HepG2 (cell line): ENCODE measurements around the gene MARCHF6. TPM values are rescaled to one million over a fixed set of nuclear protein-coding genes. Genes with fewer than 3 reads are reported as not detected.

Experiments used
- BRD4 ChIP-seq: sonication (generic); formaldehyde crosslinking; IDR thresholded peaks from 2 replicates; pipeline ENCODE4 v1.4.0; 2020; ENCODE audit warnings: missing genetic modification reagents
- CENPX ChIP-seq: sonication (generic); formaldehyde crosslinking; IDR thresholded peaks from 2 replicates; pipeline ENCODE4 v1.9.0; 2021; ENCODE audit warnings: mild to moderate bottlenecking, missing genetic modification reagents, moderate library complexity
- DNMT1 ChIP-seq: sonication (generic); formaldehyde crosslinking; IDR thresholded peaks from 2 replicates; pipeline ENCODE4 v1.5.1; 2020; ENCODE audit warnings: mild to moderate bottlenecking, missing genetic modification reagents
- DNMT3B ChIP-seq: conservative IDR thresholded peaks from 2 replicates; pipeline ENCODE4 v1.6.1; 2016; ENCODE audit warnings: missing biosample characterization, control low read depth
- FOXC1 ChIP-seq: sonication (generic); formaldehyde crosslinking; IDR thresholded peaks from 2 replicates; pipeline ENCODE4 v1.8.0; 2022; ENCODE audit warnings: mild to moderate bottlenecking, missing genetic modification reagents, borderline replicate concordance
- KAT8 ChIP-seq: IDR thresholded peaks from 2 replicates; pipeline ENCODE4 v1.6.1; 2016; ENCODE audit warnings: missing genetic modification reagents, missing compliant biosample characterization
- MED1 ChIP-seq: sonication (generic); formaldehyde crosslinking; IDR thresholded peaks from 2 replicates; pipeline ENCODE4 v1.4.0; 2020; ENCODE audit warnings: missing genetic modification reagents
- MXD4 ChIP-seq: IDR thresholded peaks from 2 replicates; pipeline ENCODE4 v1.6.1; 2016; ENCODE audit warnings: mild to moderate bottlenecking, missing biosample characterization, missing genetic modification reagents
- NCOA5 ChIP-seq: sonication (generic); formaldehyde crosslinking; IDR thresholded peaks from 2 replicates; pipeline ENCODE4 v1.4.0; 2020; ENCODE audit warnings: missing genetic modification reagents
- ONECUT2 ChIP-seq: sonication (generic); formaldehyde crosslinking; IDR thresholded peaks from 2 replicates; pipeline ENCODE4 v1.4.0; 2020; ENCODE audit warnings: missing genetic modification reagents
- RARA ChIP-seq: IDR thresholded peaks from 2 replicates; pipeline ENCODE4 v1.6.1; 2016; ENCODE audit warnings: missing genetic modification reagents, missing compliant biosample characterization
- RFXANK ChIP-seq: IDR thresholded peaks from 2 replicates; pipeline ENCODE4 v1.6.1; 2016
- RXRA ChIP-seq: sonication (generic); formaldehyde crosslinking; IDR thresholded peaks from 2 replicates; pipeline ENCODE4 v1.5.1; 2020; ENCODE audit warnings: missing genetic modification reagents
- SRSF4 ChIP-seq: fragments of 200-400 bp; formaldehyde crosslinking; IDR thresholded peaks from one replicate; pipeline ENCODE4 v1.6.1; 2018; ENCODE audit warnings: mild to moderate bottlenecking, low read depth, low read length, moderate library complexity; ENCODE audit not compliant: poor library complexity, severe bottlenecking
- TP53 ChIP-seq: sonication (generic); formaldehyde crosslinking; conservative IDR thresholded peaks from 2 replicates; pipeline ENCODE4 v1.4.0; 2020; ENCODE audit warnings: missing genetic modification reagents
- ZBTB20 ChIP-seq: sonication (generic); formaldehyde crosslinking; IDR thresholded peaks from 2 replicates; pipeline ENCODE4 v1.8.1; 2023; ENCODE audit warnings: missing genetic modification reagents, low read depth, mild to moderate bottlenecking, borderline replicate concordance
- ZBTB7A ChIP-seq: sonication (generic); formaldehyde crosslinking; IDR thresholded peaks from 2 replicates; pipeline ENCODE4 v1.8.0; 2022; ENCODE audit warnings: mild to moderate bottlenecking, missing genetic modification reagents
- ZNF253 ChIP-seq: sonication (generic); formaldehyde crosslinking; IDR thresholded peaks from 2 replicates; pipeline ENCODE4 v1.8.0; 2022; ENCODE audit warnings: mild to moderate bottlenecking, missing genetic modification reagents, borderline replicate concordance
- ZNF589 ChIP-seq: sonication (generic); formaldehyde crosslinking; conservative IDR thresholded peaks from 2 replicates; pipeline ENCODE4 v1.8.0; 2022; ENCODE audit warnings: mild to moderate bottlenecking, moderate library complexity, missing genetic modification reagents
- ZSCAN20 ChIP-seq: sonication (generic); formaldehyde crosslinking; IDR thresholded peaks from 2 replicates; pipeline ENCODE4 v1.4.0; 2020; ENCODE audit warnings: missing genetic modification reagents, mild to moderate bottlenecking, borderline replicate concordance
- polyA plus RNA-seq, 8 experiments: library from polyadenylated mRNA; depleted of rRNA in 3 of 8; stranded (reverse) in 7 of 8; unstranded in 1 of 8; fragments of >200 nt; fragmentation: Illumina TruSeq in 4 of 8; extraction: Trizol in 4 of 8; gene quantifications; 2 replicates each; pipeline versions ENCODE4 v1.2.1 to v1.2.3, GENCODE V29; 2011 to 2016; ENCODE audit warnings: low read depth in 4 of 8, missing spikeins in 1 of 8, mixed read lengths in 1 of 8; ENCODE audit not compliant: insufficient read depth in 1 of 8
- total RNA-seq, 5 experiments: library from RNA; depleted of rRNA; stranded (reverse); fragments of >200 nt; fragmentation: Illumina TruSeq; extraction: Trizol; gene quantifications; 2 replicates each; pipeline ENCODE4 v1.2.3, GENCODE V29; 2016; ENCODE audit warnings: low read depth in 1 of 5
- TF ChIP-seq, protein P1 (sequence below): sonication (generic); formaldehyde crosslinking; IDR thresholded peaks from 2 replicates; pipeline ENCODE4 v1.5.0; 2020; ENCODE audit warnings: mild to moderate bottlenecking, missing genetic modification reagents, borderline replicate concordance
- TF ChIP-seq, protein P2 (sequence below): IDR thresholded peaks from 2 replicates; pipeline ENCODE4 v1.6.1; 2016; ENCODE audit warnings: low read depth, control low read depth

Gene MARCHF6
- total and polyA plus RNA-seq, 2 of the 13 experiments (the other 11 are each of a cell fraction or from before 2014, with no cell fraction given) = 48.6 to 107 TPM

DNA sequence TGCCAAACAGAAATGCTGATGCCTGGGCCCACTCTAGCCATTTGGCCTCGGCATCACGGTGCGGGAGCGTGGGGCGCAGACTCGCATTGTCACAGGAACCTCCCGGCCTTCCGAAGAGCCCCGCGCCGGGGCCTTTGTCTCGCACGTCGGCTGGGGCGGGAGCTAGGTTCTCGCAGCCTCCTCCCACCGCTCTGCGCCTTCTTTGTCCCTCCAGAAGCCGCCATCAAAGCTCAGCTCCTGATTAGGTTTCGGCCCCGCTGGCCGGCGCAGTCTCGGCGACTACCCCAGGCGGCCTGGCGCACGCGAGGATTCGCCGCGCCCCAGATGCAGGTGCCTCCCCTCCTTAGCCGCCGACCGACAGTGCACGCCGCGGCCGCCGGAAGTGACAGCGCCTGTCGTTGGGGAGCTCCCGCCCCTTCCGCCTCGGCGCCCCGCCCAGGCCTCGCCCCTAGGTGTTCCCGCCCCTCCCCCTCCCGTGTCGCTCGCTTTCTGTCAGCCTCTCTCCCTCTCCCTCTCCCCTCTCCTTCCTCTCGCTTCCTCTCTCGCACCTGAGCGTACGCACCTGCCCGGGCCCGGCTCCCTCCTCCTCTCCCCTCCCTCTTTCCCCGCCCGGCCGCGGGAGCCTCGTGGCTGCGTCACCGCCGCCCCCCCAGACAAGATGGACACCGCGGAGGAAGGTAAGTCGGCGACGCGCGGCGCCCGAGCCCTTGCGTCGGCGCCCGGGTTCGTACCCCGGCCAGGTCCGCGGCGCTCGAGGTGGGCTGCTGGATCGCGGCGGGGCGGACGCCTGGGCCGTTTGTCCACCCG, at the start of gene MARCHF6 (continued):
- no peak; the same call in 1 of the 2 replicates for TF ChIP-seq RARA (CRISPR knock-in tag)
- no peak for TF ChIP-seq CENPX (CRISPR knock-in tag)
- 0 out of 2 replicates have a peak, but pooled peaks have one; percentile 13 for TF ChIP-seq RFXANK (CRISPR knock-in tag)
- peak; percentile 63; the same call in 1 of the 2 replicates for TF ChIP-seq RXRA (CRISPR knock-in tag)
- peak; percentile 53; the same call in 1 of the 2 replicates for TF ChIP-seq MED1
- TF ChIP-seq MXD4 (CRISPR knock-in tag) = peak; percentile 91
- peak; percentile 81 for TF ChIP-seq FOXC1 (CRISPR knock-in tag)
- peak; percentile 66; the same call in 1 of the 2 replicates for TF ChIP-seq ZBTB7A
- TF ChIP-seq ONECUT2 = no peak
- TF ChIP-seq, protein P1, sequence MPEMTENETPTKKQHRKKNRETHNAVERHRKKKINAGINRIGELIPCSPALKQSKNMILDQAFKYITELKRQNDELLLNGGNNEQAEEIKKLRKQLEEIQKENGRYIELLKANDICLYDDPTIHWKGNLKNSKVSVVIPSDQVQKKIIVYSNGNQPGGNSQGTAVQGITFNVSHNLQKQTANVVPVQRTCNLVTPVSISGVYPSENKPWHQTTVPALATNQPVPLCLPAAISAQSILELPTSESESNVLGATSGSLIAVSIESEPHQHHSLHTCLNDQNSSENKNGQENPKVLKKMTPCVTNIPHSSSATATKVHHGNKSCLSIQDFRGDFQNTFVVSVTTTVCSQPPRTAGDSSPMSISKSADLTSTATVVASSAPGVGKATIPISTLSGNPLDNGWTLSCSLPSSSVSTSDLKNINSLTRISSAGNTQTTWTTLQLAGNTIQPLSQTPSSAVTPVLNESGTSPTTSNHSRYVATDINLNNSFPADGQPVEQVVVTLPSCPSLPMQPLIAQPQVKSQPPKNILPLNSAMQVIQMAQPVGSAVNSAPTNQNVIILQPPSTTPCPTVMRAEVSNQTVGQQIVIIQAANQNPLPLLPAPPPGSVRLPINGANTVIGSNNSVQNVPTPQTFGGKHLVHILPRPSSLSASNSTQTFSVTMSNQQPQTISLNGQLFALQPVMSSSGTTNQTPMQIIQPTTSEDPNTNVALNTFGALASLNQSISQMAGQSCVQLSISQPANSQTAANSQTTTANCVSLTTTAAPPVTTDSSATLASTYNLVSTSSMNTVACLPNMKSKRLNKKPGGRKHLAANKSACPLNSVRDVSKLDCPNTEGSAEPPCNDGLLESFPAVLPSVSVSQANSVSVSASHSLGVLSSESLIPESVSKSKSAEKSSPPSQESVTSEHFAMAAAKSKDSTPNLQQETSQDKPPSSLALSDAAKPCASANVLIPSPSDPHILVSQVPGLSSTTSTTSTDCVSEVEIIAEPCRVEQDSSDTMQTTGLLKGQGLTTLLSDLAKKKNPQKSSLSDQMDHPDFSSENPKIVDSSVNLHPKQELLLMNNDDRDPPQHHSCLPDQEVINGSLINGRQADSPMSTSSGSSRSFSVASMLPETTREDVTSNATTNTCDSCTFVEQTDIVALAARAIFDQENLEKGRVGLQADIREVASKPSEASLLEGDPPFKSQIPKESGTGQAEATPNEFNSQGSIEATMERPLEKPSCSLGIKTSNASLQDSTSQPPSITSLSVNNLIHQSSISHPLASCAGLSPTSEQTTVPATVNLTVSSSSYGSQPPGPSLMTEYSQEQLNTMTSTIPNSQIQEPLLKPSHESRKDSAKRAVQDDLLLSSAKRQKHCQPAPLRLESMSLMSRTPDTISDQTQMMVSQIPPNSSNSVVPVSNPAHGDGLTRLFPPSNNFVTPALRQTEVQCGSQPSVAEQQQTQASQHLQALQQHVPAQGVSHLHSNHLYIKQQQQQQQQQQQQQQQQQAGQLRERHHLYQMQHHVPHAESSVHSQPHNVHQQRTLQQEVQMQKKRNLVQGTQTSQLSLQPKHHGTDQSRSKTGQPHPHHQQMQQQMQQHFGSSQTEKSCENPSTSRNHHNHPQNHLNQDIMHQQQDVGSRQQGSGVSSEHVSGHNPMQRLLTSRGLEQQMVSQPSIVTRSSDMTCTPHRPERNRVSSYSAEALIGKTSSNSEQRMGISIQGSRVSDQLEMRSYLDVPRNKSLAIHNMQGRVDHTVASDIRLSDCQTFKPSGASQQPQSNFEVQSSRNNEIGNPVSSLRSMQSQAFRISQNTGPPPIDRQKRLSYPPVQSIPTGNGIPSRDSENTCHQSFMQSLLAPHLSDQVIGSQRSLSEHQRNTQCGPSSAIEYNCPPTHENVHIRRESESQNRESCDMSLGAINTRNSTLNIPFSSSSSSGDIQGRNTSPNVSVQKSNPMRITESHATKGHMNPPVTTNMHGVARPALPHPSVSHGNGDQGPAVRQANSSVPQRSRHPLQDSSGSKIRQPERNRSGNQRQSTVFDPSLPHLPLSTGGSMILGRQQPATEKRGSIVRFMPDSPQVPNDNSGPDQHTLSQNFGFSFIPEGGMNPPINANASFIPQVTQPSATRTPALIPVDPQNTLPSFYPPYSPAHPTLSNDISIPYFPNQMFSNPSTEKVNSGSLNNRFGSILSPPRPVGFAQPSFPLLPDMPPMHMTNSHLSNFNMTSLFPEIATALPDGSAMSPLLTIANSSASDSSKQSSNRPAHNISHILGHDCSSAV = no peak
- no peak for TF ChIP-seq SRSF4
- 0 out of 2 replicates have a peak, but pooled peaks have one; percentile 33 for TF ChIP-seq TP53 (CRISPR knock-in tag)
- TF ChIP-seq DNMT1 (CRISPR knock-in tag) = no peak
- TF ChIP-seq, protein P2, sequence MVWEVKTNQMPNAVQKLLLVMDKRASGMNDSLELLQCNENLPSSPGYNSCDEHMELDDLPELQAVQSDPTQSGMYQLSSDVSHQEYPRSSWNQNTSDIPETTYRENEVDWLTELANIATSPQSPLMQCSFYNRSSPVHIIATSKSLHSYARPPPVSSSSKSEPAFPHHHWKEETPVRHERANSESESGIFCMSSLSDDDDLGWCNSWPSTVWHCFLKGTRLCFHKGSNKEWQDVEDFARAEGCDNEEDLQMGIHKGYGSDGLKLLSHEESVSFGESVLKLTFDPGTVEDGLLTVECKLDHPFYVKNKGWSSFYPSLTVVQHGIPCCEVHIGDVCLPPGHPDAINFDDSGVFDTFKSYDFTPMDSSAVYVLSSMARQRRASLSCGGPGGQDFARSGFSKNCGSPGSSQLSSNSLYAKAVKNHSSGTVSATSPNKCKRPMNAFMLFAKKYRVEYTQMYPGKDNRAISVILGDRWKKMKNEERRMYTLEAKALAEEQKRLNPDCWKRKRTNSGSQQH (CRISPR knock-in tag) = no peak; the same call in 1 of the 2 replicates
- peak; percentile 93 for TF ChIP-seq KAT8 (CRISPR knock-in tag)
- TF ChIP-seq ZSCAN20 (CRISPR knock-in tag) = peak; percentile 60
- no peak for TF ChIP-seq DNMT3B
- peak; percentile 63; the same call in 1 of the 2 replicates for TF ChIP-seq BRD4 (CRISPR knock-in tag)
- no peak for TF ChIP-seq ZBTB20 (CRISPR knock-in tag)
- peak; percentile 54 for TF ChIP-seq ZNF253
- peak; percentile 83 for TF ChIP-seq ZNF589 (CRISPR knock-in tag)
- no peak for TF ChIP-seq NCOA5 (CRISPR knock-in tag)
